ENCODE results near the gene CRISPLD2.

DNA sequence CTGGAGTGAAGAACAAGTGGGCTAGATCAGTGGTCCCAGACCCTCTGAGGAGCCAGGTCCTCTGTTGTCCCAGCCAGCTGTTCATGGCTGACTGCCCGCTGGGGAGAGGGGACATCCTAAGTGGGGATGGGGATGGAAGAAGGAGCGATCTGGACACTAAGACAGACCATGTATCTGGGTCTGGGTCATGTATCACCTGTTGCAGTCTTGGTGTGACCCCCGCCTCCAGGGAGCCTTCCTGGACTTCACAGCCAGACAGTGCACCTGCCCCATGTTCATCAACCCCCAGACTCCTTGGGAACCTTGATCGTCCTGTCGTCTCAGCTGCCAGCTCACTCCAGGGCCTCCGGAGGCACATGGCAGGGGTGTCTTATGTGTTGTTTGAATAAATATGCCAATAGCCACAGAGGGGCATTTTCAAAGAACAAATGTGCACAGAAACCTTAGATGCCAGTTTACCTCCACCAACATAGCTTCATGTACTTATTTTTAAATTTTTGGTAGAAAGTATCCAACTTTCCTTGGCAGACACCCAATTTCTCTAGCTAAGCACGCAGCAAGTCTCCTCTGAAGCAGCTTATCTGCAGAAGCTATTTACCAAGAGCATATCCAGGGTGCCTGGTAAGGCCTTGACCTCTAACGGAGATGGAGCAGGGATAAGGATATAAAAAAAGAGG is 43.2 kb downstream of the CRISPLD2 start:
- TF ChIP-seq, protein P1, sequence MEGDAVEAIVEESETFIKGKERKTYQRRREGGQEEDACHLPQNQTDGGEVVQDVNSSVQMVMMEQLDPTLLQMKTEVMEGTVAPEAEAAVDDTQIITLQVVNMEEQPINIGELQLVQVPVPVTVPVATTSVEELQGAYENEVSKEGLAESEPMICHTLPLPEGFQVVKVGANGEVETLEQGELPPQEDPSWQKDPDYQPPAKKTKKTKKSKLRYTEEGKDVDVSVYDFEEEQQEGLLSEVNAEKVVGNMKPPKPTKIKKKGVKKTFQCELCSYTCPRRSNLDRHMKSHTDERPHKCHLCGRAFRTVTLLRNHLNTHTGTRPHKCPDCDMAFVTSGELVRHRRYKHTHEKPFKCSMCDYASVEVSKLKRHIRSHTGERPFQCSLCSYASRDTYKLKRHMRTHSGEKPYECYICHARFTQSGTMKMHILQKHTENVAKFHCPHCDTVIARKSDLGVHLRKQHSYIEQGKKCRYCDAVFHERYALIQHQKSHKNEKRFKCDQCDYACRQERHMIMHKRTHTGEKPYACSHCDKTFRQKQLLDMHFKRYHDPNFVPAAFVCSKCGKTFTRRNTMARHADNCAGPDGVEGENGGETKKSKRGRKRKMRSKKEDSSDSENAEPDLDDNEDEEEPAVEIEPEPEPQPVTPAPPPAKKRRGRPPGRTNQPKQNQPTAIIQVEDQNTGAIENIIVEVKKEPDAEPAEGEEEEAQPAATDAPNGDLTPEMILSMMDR (conservative IDR thresholded peaks at IDR 0.05; ENCODE audit: low read length): no peak
- no peak for TF ChIP-seq EZH2phosphoT487 (IDR thresholded peaks at IDR 0.05; ENCODE audit: borderline replicate concordance, low read depth, low read length)

All from OCI-LY7 (cell line).